HG02938 (cell line): Measurements from ENCODE around the gene NRARP.

Experiments used
- ATAC-seq: cut with Tn5 transposase; IDR thresholded peaks from one replicate; pipeline ENCODE4 v1.9.1; 2021; ENCODE audit warnings: mild to moderate bottlenecking, moderate library complexity; ENCODE audit not compliant: unreplicated experiment

Gene NRARP

GRCh38 chr9:137311986-137312851, 10.1 kb upstream of the NRARP start:
- no peak for ATAC-seq

GRCh38 chr9:137311171-137311985, 9.3 kb upstream of the NRARP start:
- no peak for ATAC-seq

GRCh38 chr9:137310189-137311052, 8.3 kb upstream of the NRARP start:
- no peak for ATAC-seq

GRCh38 chr9:137309368-137310188, 7.5 kb upstream of the NRARP start:
- no peak for ATAC-seq

GRCh38 chr9:137308057-137308619, 6.1 kb upstream of the NRARP start:
- ATAC-seq = no peak

- ATAC-seq = no peak
Observed at GRCh38 chr9:137307255-137308056, 5.4 kb upstream of the NRARP start.

- ATAC-seq = no peak
Observed at GRCh38 chr9:137306850-137307254, 4.8 kb upstream of the NRARP start.

GRCh38 chr9:137306066-137306849, 4.2 kb upstream of the NRARP start:
- no peak for ATAC-seq

- ATAC-seq = no peak
Observed at GRCh38 chr9:137305798-137306065, 3.7 kb upstream of the NRARP start.

GRCh38 chr9:137305060-137305797, 3.2 kb upstream of the NRARP start:
- no peak for ATAC-seq

- ATAC-seq = no peak
Observed at GRCh38 chr9:137304383-137305059, 2.5 kb upstream of the NRARP start.

GRCh38 chr9:137303893-137304382, 1.9 kb upstream of the NRARP start:
- ATAC-seq = no peak

GRCh38 chr9:137303151-137303892, 1.3 kb upstream of the NRARP start:
- no peak for ATAC-seq

- ATAC-seq = peak; percentile 46
Observed at GRCh38 chr9:137302449-137303150, 529 bp upstream of the NRARP start.

- ATAC-seq = peak; percentile 10
Observed at GRCh38 chr9:137301081-137301947, 757 bp downstream of the NRARP start.
